ENCODE results near the gene PA2G4. TPM values are rescaled to one million over a fixed set of nuclear protein-coding genes. Genes with fewer than 3 reads are reported as not detected.

PA2G4 gene
- total RNA-seq, 1 experiment from 2014 or later = 111 TPM

- no peaks in the 10 kb centered on the region for H3K79me2 ChIP-seq (ENCODE audit: low read length)
- H3K4me2 ChIP-seq (ENCODE audit: low read depth, low read length, poor library complexity, severe bottlenecking) = no peak overlapping the region
- H2AFZ ChIP-seq (ENCODE audit: low read length) = no peak overlapping the region
Measured at GRCh38 chr12:56086096-56086495, 18.3 kb upstream of the PA2G4 start.

GRCh38 chr12:56086608-56087007 lies 17.8 kb upstream of the PA2G4 start:
- H2AFZ ChIP-seq (ENCODE audit: low read length) = no peak overlapping the region
- DNase-seq = peak; percentile 27
- H3K9ac ChIP-seq (ENCODE audit: low read length) = no peak overlapping the region
- H3K4me3 ChIP-seq (ENCODE audit: low read length) = no peak overlapping the region
- no peaks in the 10 kb centered on the region for H3K36me3 ChIP-seq (ENCODE audit: insufficient read depth, low read length)
- H3K79me2 ChIP-seq (ENCODE audit: low read length) = no peaks in the 10 kb centered on the region
- no peaks in the 10 kb centered on the region for H4K20me1 ChIP-seq (ENCODE audit: insufficient read depth, low read depth, low read length)
- H3K4me1 ChIP-seq (ENCODE audit: low read length) = no peaks in the 10 kb centered on the region
- no peak overlapping the region for H3K27ac ChIP-seq (ENCODE audit: low read length)
- no peaks in the 10 kb centered on the region for H3K9me3 ChIP-seq (ENCODE audit: low read length)
- no peaks in the 10 kb centered on the region for H3K27me3 ChIP-seq (ENCODE audit: low read length)
- H3K4me2 ChIP-seq (ENCODE audit: low read depth, low read length, poor library complexity, severe bottlenecking) = no peak overlapping the region
- no peaks in the 10 kb centered on the region for H3K9me2 ChIP-seq (replicated peaks; ENCODE audit: insufficient read depth, low read length)

More at GRCh38 chr12:56086096-56086495, 18.3 kb upstream of the PA2G4 start:
- H3K9ac ChIP-seq (ENCODE audit: low read length) = no peak overlapping the region
- H3K36me3 ChIP-seq (ENCODE audit: insufficient read depth, low read length) = no peaks in the 10 kb centered on the region
- no peaks in the 10 kb centered on the region for H4K20me1 ChIP-seq (ENCODE audit: insufficient read depth, low read depth, low read length)
- peak; percentile 46 for DNase-seq
- H3K4me1 ChIP-seq (ENCODE audit: low read length) = no peaks in the 10 kb centered on the region
- no peaks in the 10 kb centered on the region for H3K27me3 ChIP-seq (ENCODE audit: low read length)
- H3K9me3 ChIP-seq (ENCODE audit: low read length) = no peaks in the 10 kb centered on the region
- no peak overlapping the region for H3K27ac ChIP-seq (ENCODE audit: low read length)
- no peaks in the 10 kb centered on the region for H3K9me2 ChIP-seq (replicated peaks; ENCODE audit: insufficient read depth, low read length)
- H3K4me3 ChIP-seq (ENCODE audit: low read length) = no peak overlapping the region

- Histone ChIP-seq H3K9ac (ENCODE audit: low read length) (no peak overlapping the region), H3K4me2 (ENCODE audit: low read depth, low read length, poor library complexity, severe bottlenecking) (no peak overlapping the region), H3K4me3 (ENCODE audit: low read length) (no peak overlapping the region), H3K79me2 (ENCODE audit: low read length) (no peaks in the 10 kb centered on the region), H2AFZ (ENCODE audit: low read length) (no peak overlapping the region), H3K27me3 (ENCODE audit: low read length) (no peaks in the 10 kb centered on the region), H3K27ac (ENCODE audit: low read length) (no peak overlapping the region), H3K36me3 (ENCODE audit: insufficient read depth, low read length) (no peaks in the 10 kb centered on the region), H3K9me3 (ENCODE audit: low read length) (no peaks in the 10 kb centered on the region), H4K20me1 (ENCODE audit: insufficient read depth, low read depth, low read length) (no peaks in the 10 kb centered on the region), H3K9me2 (replicated peaks; ENCODE audit: insufficient read depth, low read length) (no peaks in the 10 kb centered on the region), H3K4me1 (ENCODE audit: low read length) (no peaks in the 10 kb centered on the region)
- DNase-seq = no peak
Measured at GRCh38 chr12:56087220-56087619, 17.1 kb upstream of the PA2G4 start.

GRCh38 chr12:56097738-56098137 lies 6.6 kb upstream of the PA2G4 start:
- DNase-seq = no peak
- Histone ChIP-seq H3K27me3 (ENCODE audit: low read length) (no peaks in the 10 kb centered on the region), H2AFZ (ENCODE audit: low read length) (no peak overlapping the region), H3K9me3 (ENCODE audit: low read length) (no peaks in the 10 kb centered on the region), H3K4me3 (ENCODE audit: low read length) (no peak overlapping the region), H3K36me3 (ENCODE audit: insufficient read depth, low read length) (no peaks in the 10 kb centered on the region), H3K9ac (ENCODE audit: low read length) (no peak overlapping the region), H3K9me2 (replicated peaks; ENCODE audit: insufficient read depth, low read length) (no peaks in the 10 kb centered on the region), H3K27ac (ENCODE audit: low read length) (no peak overlapping the region), H3K4me2 (ENCODE audit: low read depth, low read length, poor library complexity, severe bottlenecking) (no peak overlapping the region), H4K20me1 (ENCODE audit: insufficient read depth, low read depth, low read length) (no peaks in the 10 kb centered on the region), H3K4me1 (ENCODE audit: low read length) (no peaks in the 10 kb centered on the region), H3K79me2 (ENCODE audit: low read length) (no peaks in the 10 kb centered on the region)

GRCh38 chr12:56098592-56098991 lies 5.8 kb upstream of the PA2G4 start:
- Histone ChIP-seq H4K20me1 (ENCODE audit: insufficient read depth, low read depth, low read length) (no peaks in the 10 kb centered on the region), H3K4me1 (ENCODE audit: low read length) (peaks cover 8% of the 10 kb centered on the region), H3K9me2 (replicated peaks; ENCODE audit: insufficient read depth, low read length) (no peaks in the 10 kb centered on the region), H3K9ac (ENCODE audit: low read length) (no peak overlapping the region), H3K79me2 (ENCODE audit: low read length) (no peaks in the 10 kb centered on the region), H3K4me3 (ENCODE audit: low read length) (no peak overlapping the region), H3K4me2 (ENCODE audit: low read depth, low read length, poor library complexity, severe bottlenecking) (no peak overlapping the region), H3K27me3 (ENCODE audit: low read length) (no peaks in the 10 kb centered on the region), H3K36me3 (ENCODE audit: insufficient read depth, low read length) (no peaks in the 10 kb centered on the region), H2AFZ (ENCODE audit: low read length) (no peak overlapping the region), H3K9me3 (ENCODE audit: low read length) (no peaks in the 10 kb centered on the region), H3K27ac (ENCODE audit: low read length) (no peak overlapping the region)
- no peak for DNase-seq

- Histone ChIP-seq H3K4me3 (ENCODE audit: low read length) (no peak overlapping the region), H3K27ac (ENCODE audit: low read length) (no peak overlapping the region), H2AFZ (ENCODE audit: low read length) (no peak overlapping the region), H3K36me3 (ENCODE audit: insufficient read depth, low read length) (no peaks in the 10 kb centered on the region), H3K9ac (ENCODE audit: low read length) (no peak overlapping the region), H4K20me1 (ENCODE audit: insufficient read depth, low read depth, low read length) (no peaks in the 10 kb centered on the region), H3K4me1 (ENCODE audit: low read length) (peaks cover 11% of the 10 kb centered on the region), H3K27me3 (ENCODE audit: low read length) (no peaks in the 10 kb centered on the region), H3K9me3 (ENCODE audit: low read length) (no peaks in the 10 kb centered on the region), H3K4me2 (ENCODE audit: low read depth, low read length, poor library complexity, severe bottlenecking) (no peak overlapping the region), H3K79me2 (ENCODE audit: low read length) (peaks cover 8% of the 10 kb centered on the region), H3K9me2 (replicated peaks; ENCODE audit: insufficient read depth, low read length) (no peaks in the 10 kb centered on the region)
- no peak for DNase-seq
Measured at GRCh38 chr12:56099787-56100186, 4.6 kb upstream of the PA2G4 start.

GRCh38 chr12:56101045-56101444 lies 3.3 kb upstream of the PA2G4 start:
- no peaks in the 10 kb centered on the region for H3K9me2 ChIP-seq (replicated peaks; ENCODE audit: insufficient read depth, low read length)
- no peak overlapping the region for H3K4me3 ChIP-seq (ENCODE audit: low read length)
- H3K27me3 ChIP-seq (ENCODE audit: low read length) = no peaks in the 10 kb centered on the region
- no peak overlapping the region for H3K27ac ChIP-seq (ENCODE audit: low read length)
- peaks cover 11% of the 10 kb centered on the region; the same call in 1 of the 2 replicates for H4K20me1 ChIP-seq (ENCODE audit: insufficient read depth, low read depth, low read length)
- H3K9ac ChIP-seq (ENCODE audit: low read length) = no peak overlapping the region
- peaks cover 17% of the 10 kb centered on the region for H3K4me1 ChIP-seq (ENCODE audit: low read length)
- H2AFZ ChIP-seq (ENCODE audit: low read length) = no peak overlapping the region
- peaks cover 20% of the 10 kb centered on the region for H3K79me2 ChIP-seq (ENCODE audit: low read length)
- no peaks in the 10 kb centered on the region for H3K9me3 ChIP-seq (ENCODE audit: low read length)
- peaks cover 6% of the 10 kb centered on the region; the same call in 1 of the 2 replicates for H3K36me3 ChIP-seq (ENCODE audit: insufficient read depth, low read length)
- DNase-seq = no peak
- H3K4me2 ChIP-seq (ENCODE audit: low read depth, low read length, poor library complexity, severe bottlenecking) = no peak overlapping the region

GRCh38 chr12:56102683-56103065 lies 1.7 kb upstream of the PA2G4 start:
- Histone ChIP-seq H3K4me1 (ENCODE audit: low read length) (peaks cover 25% of the 10 kb centered on the region), H3K9ac (ENCODE audit: low read length) (peak overlapping the region; percentile 99; the same call in 1 of the 2 replicates), H3K79me2 (ENCODE audit: low read length) (peaks cover 36% of the 10 kb centered on the region), H3K4me3 (ENCODE audit: low read length) (no peak overlapping the region), H3K4me2 (ENCODE audit: low read depth, low read length, poor library complexity, severe bottlenecking) (peak overlapping the region; percentile 89), H3K27me3 (ENCODE audit: low read length) (no peaks in the 10 kb centered on the region), H3K27ac (ENCODE audit: low read length) (no peak overlapping the region), H3K9me2 (replicated peaks; ENCODE audit: insufficient read depth, low read length) (no peaks in the 10 kb centered on the region), H4K20me1 (ENCODE audit: insufficient read depth, low read depth, low read length) (peaks cover 14% of the 10 kb centered on the region; the same call in 1 of the 2 replicates), H3K36me3 (ENCODE audit: insufficient read depth, low read length) (peaks cover 21% of the 10 kb centered on the region), H3K9me3 (ENCODE audit: low read length) (no peaks in the 10 kb centered on the region), H2AFZ (ENCODE audit: low read length) (no peak overlapping the region)
- DNase-seq = no peak

All from Karpas-422 (cell line).